Activated CD8-positive, alpha-beta memory T cell treated with anti-CD3 and anti-CD28 coated beads, Interleukin-2, amount 10 ng/mL, durations not matched to agents 7 days and 5 days (primary cell): ENCODE measurements around the gene CACTIN. TPM values are rescaled to one million over a fixed set of nuclear protein-coding genes. Genes with fewer than 3 reads are reported as not detected.
"Not testable (repeated sequence)": the region's sequence is repeated elsewhere in the genome, so short reads cannot be mapped to it uniquely, and the experiment has no call there.

ENCODE experiments used
- ATAC-seq: fragments of 150-1000 bp; cut with Tn5 transposase; one replicate; pipeline ENCODE4 v1.10.0; 2021; ENCODE audit warnings: moderate library complexity
- CTCF ChIA-PET: fragments of 350-600 bp; sonication (Branson Sonifier 250); formaldehyde crosslinking; loops from one replicate; lab custom pipeline; 2021; ENCODE audit warnings: antibody characterized with exemption; lab: Charles Lee
- DNase-seq: peaks from one replicate; pipeline ENCODE4 v3.0.0-alpha.2; 2020
- H3K27ac Mint-ChIP-seq: one replicate; pipeline ENCODE4 v1.8.0; 2021; ENCODE audit warnings: mild to moderate bottlenecking, mixed read lengths
- H3K27me3 Mint-ChIP-seq: one replicate; pipeline ENCODE4 v1.8.0; 2021; ENCODE audit warnings: mixed read lengths
- H3K36me3 Mint-ChIP-seq: one replicate; pipeline ENCODE4 v1.8.0; 2021; ENCODE audit warnings: mild to moderate bottlenecking, mixed read lengths
- H3K4me1 Mint-ChIP-seq: one replicate; pipeline ENCODE4 v1.8.0; 2021; ENCODE audit warnings: mixed read lengths
- H3K4me3 Mint-ChIP-seq: one replicate; pipeline ENCODE4 v1.8.0; 2021; ENCODE audit warnings: mild to moderate bottlenecking, moderate library complexity, mixed read lengths
- H3K9me3 Mint-ChIP-seq: one replicate; pipeline ENCODE4 v1.8.0; 2022; ENCODE audit warnings: low read depth, mixed read lengths
- total RNA-seq, 2 experiments: library from RNA; stranded (reverse); gene quantifications; one replicate each; pipeline ENCODE4 v1.2.3, GENCODE V29; 2021

The CACTIN gene
- total RNA-seq, 2 experiments from 2014 or later = 33.4 to 33.7 TPM

- no peaks in the 10 kb centered on the region for H3K36me3 Mint-ChIP-seq
- peak; percentile 13 for ATAC-seq
- no peak overlapping the region for H3K4me3 Mint-ChIP-seq
- peaks cover 1% of the 10 kb centered on the region for H3K4me1 Mint-ChIP-seq
- CTCF ChIA-PET = no interaction called here
- no peaks in the 10 kb centered on the region for H3K9me3 Mint-ChIP-seq
- DNase-seq = no peak
- H3K27ac Mint-ChIP-seq = no peak overlapping the region
- no peaks in the 10 kb centered on the region for H3K27me3 Mint-ChIP-seq
Observed at GRCh38 chr19:3648037-3648905, 21.7 kb upstream of the CACTIN start.

DNA sequence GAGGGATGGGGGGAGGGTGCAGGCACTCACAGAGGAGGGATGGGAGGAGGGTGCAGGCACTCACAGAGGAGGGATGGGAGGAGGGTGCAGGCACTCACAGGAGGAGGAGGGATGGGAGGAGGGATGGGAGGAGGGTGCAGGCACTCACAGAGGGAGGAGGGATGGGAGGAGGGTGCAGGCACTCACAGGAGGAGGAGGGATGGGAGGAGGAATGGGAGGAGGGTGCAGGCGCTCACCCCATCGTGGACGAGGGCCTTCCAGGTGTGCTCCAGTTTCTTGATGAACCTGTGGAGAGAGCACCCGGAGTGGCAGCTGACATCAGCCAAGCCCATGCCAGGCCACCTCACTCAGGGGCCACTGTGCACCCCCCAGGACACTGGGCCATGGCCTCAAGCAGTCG, 20.5 kb upstream of the CACTIN start:
- H3K4me1 Mint-ChIP-seq, H3K9me3 Mint-ChIP-seq, H3K4me3 Mint-ChIP-seq, H3K27ac Mint-ChIP-seq, ATAC-seq, H3K27me3 Mint-ChIP-seq, DNase-seq, CTCF ChIA-PET, H3K36me3 Mint-ChIP-seq: not testable (repeated sequence)

- no peak for DNase-seq
- Mint-ChIP-seq H3K27ac (no peak overlapping the region), H3K4me3 (no peak overlapping the region), H3K27me3 (no peaks in the 10 kb centered on the region), H3K4me1 (no peaks in the 10 kb centered on the region), H3K9me3 (no peaks in the 10 kb centered on the region), H3K36me3 (no peaks in the 10 kb centered on the region)
- CTCF ChIA-PET = no interaction called here
- no peak for ATAC-seq
Observed at GRCh38 chr19:3646336-3647092, 19.9 kb upstream of the CACTIN start.

DNA sequence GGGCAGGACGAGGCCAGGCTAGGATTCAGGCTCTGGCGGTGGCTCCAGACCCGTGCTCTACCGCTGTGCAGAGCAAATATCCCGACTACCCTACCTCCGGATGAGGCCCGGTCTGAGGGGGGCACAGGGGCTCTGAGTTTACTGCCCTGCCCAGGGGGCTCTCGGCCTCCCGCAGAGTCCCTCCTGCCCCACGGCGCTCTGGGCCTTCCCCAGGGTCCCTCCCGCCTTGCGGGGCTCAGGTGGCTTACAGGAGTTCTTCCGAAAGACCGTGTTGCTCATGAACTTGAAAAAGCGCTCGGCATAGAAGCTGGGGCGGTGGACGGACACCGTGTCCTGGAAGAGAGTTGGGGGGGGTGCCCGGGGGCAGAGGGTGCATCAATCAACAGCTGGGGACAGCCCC, 19.1 kb upstream of the CACTIN start:
- CTCF ChIA-PET = no interaction called here
- Mint-ChIP-seq H3K9me3 (no peaks in the 10 kb centered on the region), H3K36me3 (no peaks in the 10 kb centered on the region), H3K27me3 (no peaks in the 10 kb centered on the region), H3K4me1 (no peaks in the 10 kb centered on the region), H3K4me3 (no peak overlapping the region), H3K27ac (no peak overlapping the region)
- DNase-seq = no peak
- no peak for ATAC-seq

DNA sequence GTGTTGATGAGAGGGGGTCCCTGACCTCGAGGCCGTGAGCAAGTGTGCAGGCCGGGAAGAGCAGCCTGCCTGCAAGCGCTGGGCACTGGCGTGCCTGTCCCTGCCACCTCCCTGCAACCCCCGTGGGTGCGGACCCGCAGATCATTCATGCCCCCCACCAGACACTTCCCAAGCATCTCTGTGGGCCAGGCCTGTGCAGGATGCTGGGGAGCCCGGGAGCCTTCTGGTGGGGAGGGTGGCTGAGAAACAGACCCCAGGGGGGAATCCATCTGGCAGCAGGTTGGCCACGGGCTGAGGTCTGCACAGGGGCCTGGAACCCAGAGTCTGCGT, 18.4 kb upstream of the CACTIN start:
- Mint-ChIP-seq H3K9me3 (no peaks in the 10 kb centered on the region), H3K4me1 (no peaks in the 10 kb centered on the region), H3K4me3 (no peak overlapping the region), H3K36me3 (peaks cover under 1% of the 10 kb centered on the region), H3K27me3 (no peaks in the 10 kb centered on the region), H3K27ac (no peak overlapping the region)
- no peak for ATAC-seq
- CTCF ChIA-PET = no interaction called here
- no peak for DNase-seq

DNA sequence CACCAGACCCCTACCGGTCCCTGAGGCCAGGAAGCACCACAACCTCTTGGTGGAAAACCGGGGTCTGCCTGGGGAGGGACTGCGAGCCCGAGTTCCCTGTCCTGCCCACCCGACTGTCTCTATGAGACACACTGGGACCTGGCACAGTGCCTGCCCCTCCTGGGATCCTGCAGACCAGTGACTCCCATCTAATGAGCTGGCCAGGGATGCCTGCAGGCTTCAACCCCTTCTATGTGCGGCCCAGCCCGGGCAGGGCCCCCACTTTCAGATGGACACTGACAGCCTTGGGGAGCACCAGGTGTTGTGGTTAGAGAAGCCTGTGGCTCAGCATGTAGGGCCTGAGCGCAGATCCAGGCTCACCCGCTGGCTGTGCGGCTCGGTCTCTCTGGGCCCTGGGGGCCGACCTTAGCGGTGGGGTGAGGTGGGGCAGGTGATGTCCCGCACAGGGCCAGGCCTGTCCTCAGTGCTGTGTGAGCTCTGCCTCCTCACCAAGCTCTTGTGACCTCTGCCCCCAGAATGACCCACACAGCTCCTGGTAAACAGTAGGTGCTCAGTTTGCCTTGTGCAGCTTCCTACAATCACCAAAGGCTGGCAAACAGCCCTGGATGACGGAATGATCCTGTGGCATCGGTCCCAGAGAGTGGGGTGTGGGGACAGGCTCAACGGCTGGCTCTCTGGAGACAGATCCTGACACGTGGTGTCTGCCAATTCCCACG, 17.9 kb upstream of the CACTIN start:
- Mint-ChIP-seq H3K27ac (no peak overlapping the region), H3K4me1 (no peaks in the 10 kb centered on the region)
- ATAC-seq = no peak

GRCh38 chr19:3643674-3644313, 17.2 kb upstream of the CACTIN start:
- Mint-ChIP-seq H3K27ac (no peak overlapping the region), H3K4me1 (no peaks in the 10 kb centered on the region), H3K36me3 (peaks cover 2% of the 10 kb centered on the region), H3K4me3 (no peak overlapping the region), H3K9me3 (no peaks in the 10 kb centered on the region), H3K27me3 (no peaks in the 10 kb centered on the region)
- no peak for ATAC-seq
- CTCF ChIA-PET = no interaction called here
- DNase-seq = no peak

More for the DNA sequence above, 17.9 kb upstream of the CACTIN start:
- no peak for DNase-seq
- Mint-ChIP-seq H3K36me3 (peaks cover 2% of the 10 kb centered on the region), H3K9me3 (no peaks in the 10 kb centered on the region), H3K4me3 (no peak overlapping the region), H3K27me3 (no peaks in the 10 kb centered on the region)
- CTCF ChIA-PET = no interaction called here

DNA sequence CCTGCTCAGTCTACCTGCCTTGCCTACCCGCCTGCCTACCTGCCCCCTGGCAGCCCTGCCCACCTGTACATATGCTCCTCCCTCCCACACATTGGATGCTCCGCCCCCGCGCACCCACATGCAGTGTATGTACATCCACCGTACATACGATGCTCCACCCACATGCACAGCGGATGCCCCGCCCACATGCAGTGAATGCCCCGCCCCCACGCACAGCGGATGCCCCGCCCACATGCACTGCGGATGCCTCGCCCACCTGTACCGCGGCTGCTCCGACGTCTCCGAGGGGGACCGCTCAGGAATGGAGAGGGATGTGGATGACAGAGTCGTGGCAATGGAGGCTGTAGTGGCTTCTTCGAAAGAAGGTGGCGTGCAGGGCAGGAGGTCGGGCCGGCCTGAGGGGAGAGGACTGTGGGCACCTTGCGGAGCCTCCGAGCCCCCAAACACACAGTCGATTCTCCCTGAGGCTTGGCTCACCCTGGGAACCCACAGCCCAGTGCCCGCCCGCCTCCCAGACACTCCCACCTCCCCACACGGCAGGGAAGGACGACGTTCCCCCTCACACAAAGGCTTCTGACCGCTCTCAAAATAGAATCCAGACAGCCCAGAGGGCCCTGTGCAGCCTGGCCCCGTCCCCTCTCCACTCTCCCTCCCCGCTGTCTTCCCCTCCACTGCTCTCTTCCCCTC, 16.5 kb upstream of the CACTIN start:
- ATAC-seq (peak; percentile 38), DNase-seq (peak; percentile 52)
- no peak overlapping the region for H3K27ac Mint-ChIP-seq
- H3K4me3 Mint-ChIP-seq = no peak overlapping the region
- no peaks in the 10 kb centered on the region for H3K4me1 Mint-ChIP-seq
- CTCF ChIA-PET = no interaction called here
- peaks cover 2% of the 10 kb centered on the region for H3K36me3 Mint-ChIP-seq
- no peaks in the 10 kb centered on the region for H3K9me3 Mint-ChIP-seq
- no peaks in the 10 kb centered on the region for H3K27me3 Mint-ChIP-seq

GRCh38 chr19:3642296-3642695, 15.7 kb upstream of the CACTIN start:
- no peak for DNase-seq
- Mint-ChIP-seq H3K36me3 (peaks cover 2% of the 10 kb centered on the region), H3K9me3 (no peaks in the 10 kb centered on the region), H3K4me3 (no peak overlapping the region), H3K27me3 (no peaks in the 10 kb centered on the region), H3K4me1 (no peaks in the 10 kb centered on the region), H3K27ac (no peak overlapping the region)
- CTCF ChIA-PET = no interaction called here
- no peak for ATAC-seq

GRCh38 chr19:3641515-3642269, 15.1 kb upstream of the CACTIN start:
- no peaks in the 10 kb centered on the region for H3K4me1 Mint-ChIP-seq
- no peak for ATAC-seq
- H3K4me3 Mint-ChIP-seq = no peak overlapping the region
- H3K9me3 Mint-ChIP-seq = no peaks in the 10 kb centered on the region
- CTCF ChIA-PET = no interaction called here
- no peak overlapping the region for H3K27ac Mint-ChIP-seq
- peaks cover 2% of the 10 kb centered on the region for H3K36me3 Mint-ChIP-seq
- DNase-seq = no peak
- no peaks in the 10 kb centered on the region for H3K27me3 Mint-ChIP-seq

DNA sequence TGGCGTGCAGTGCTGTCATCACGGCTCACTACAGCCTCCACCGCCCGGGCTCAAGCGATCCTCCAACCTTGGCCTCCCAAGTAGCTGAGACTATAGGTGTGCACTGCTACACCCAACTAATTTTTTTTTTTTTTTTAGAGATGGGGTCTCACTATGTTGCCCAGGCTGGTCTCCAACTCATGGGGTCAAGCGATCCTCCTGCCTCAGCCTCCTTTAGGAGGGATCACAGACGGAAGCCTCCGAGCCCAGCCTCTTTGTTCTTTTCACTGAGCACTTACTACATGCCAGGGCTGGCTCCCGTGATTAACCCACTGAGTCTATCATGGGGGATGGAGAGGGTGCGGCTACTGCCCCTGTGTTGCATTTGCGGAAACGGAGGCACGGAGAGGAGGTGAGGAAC, 12.9 kb upstream of the CACTIN start:
- CTCF ChIA-PET = no interaction called here
- ATAC-seq (no peak), DNase-seq (no peak)
- Mint-ChIP-seq H3K36me3 (peaks cover 2% of the 10 kb centered on the region), H3K27me3 (no peaks in the 10 kb centered on the region), H3K4me1 (no peaks in the 10 kb centered on the region), H3K9me3 (no peaks in the 10 kb centered on the region), H3K27ac (no peak overlapping the region), H3K4me3 (no peak overlapping the region)
